HG02588 (cell line): ENCODE measurements around the gene TRIM32.
"Not testable (repeated sequence)": the region's sequence is repeated elsewhere in the genome, so short reads cannot be mapped to it uniquely, and the experiment has no call there.

Source experiments
- ATAC-seq: cut with Tn5 transposase; IDR thresholded peaks from one replicate; pipeline ENCODE4 v1.9.1; 2021; ENCODE audit warnings: mild to moderate bottlenecking, moderate library complexity; ENCODE audit not compliant: unreplicated experiment

The TRIM32 gene

GRCh38 chr9:116674210-116674980 lies 12.7 kb upstream of the TRIM32 start:
- no peak for ATAC-seq

DNA sequence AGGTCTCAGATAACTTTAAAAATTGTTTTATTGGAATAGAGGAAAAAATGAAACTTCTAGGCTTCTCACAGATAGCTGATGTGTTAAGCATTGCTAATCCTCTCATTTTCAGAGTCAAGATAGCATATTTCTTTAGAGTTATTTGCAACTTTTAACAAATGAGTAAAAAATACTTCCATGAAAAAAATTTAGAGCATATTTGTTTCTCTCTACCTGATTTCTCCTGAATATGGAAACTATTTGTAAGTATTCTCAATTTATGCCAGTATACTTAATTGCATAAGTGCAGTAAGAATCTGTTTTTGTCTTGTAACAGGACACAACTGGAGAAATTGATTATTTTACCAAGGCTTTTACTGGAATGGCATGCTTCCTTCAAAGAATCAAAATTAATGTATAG lies 3.6 kb upstream of the TRIM32 start:
- no peak for ATAC-seq

GRCh38 chr9:116685166-116685565 lies 1.9 kb upstream of the TRIM32 start:
- ATAC-seq: no peak

GRCh38 chr9:116686135-116686534 lies 970 bp upstream of the TRIM32 start:
- ATAC-seq: no peak

GRCh38 chr9:116686693-116687073 lies 422 bp upstream of the TRIM32 start:
- peak; percentile 43 for ATAC-seq

GRCh38 chr9:116687754-116688135 lies 640 bp downstream of the TRIM32 start:
- no peak for ATAC-seq

DNA sequence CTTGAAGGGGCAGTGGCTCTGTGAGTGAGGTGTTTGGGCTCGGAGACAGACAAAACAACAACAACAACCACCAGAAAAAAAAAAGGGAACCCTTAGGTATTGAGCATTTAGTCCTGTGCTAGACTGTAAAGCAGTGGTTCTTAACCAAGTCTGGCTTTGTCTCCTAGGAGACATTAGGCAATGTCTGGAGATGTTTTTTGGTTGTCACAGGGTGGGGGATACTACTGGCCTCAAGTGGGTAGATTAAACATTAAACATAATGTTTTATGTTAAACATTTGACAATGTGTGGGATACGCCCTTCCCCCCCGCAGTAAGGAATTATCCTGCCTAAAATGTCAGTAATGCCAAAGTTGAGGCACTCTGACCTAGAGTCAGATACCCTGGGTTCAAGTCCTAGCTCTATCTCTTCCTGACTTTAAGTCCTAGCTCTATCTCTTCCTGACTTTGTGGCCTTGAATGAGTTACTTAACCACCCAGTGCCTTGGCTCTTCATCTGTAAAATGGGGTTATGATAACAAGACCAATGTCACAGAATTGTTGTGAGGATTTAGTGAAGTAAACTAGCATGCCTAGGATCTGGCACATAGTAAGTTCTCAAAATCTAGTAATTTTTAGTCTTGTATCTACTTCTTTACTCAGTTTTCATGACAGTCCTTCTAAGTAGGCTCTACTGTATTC lies 1.8 kb downstream of the TRIM32 start:
- ATAC-seq: no peak

DNA sequence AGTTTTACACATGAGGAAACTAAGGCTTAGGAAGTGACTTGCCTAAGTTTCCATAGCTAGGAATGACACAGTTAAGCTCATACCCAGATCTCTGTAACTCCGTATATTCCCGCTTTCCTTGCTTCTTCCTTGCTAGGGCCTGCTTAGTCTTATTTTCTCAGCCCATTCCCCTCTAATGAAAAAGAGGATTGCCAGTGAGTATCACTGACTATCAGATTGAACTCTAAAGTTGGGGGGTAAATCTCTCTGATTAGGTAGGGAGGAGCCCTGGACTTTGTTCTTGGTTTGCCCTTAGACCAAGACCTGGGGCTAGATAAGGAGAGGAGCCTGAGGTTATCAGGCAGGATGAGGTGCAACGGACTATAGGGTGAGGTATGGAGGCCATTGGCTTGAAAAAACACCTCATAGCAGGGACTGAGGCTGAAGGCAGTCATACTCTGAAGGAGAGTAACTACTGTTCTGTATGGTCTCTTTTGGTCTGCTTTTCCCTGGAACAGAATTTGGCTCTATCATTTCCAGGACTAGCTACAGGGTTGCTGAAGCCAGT lies 2.5 kb downstream of the TRIM32 start:
- ATAC-seq: no peak

DNA sequence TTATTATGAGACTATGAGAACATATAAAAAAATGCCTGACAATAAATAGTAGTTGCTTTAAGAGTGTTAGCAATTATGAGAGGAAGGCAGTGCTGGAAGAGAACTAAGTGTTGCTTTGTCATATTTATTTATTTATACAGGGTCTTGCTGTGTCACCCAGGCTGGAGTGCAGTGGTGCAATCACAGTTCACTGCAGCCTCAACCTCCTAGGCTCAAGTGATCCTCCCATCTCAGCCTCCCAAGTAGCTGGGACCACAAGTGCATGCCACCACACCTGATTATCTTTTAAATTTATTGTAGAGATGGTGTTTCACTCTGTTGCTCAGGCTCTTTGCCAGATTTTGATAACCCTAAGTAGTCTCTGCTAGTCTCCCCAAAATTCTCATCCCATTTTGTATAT lies 3.7 kb downstream of the TRIM32 start:
- not testable (repeated sequence) for ATAC-seq

GRCh38 chr9:116691607-116692006 lies 4.5 kb downstream of the TRIM32 start:
- no peak for ATAC-seq

- ATAC-seq: no peak
These were observed 5.5 kb downstream of the TRIM32 start for GRCh38 chr9:116692616-116693015.

DNA sequence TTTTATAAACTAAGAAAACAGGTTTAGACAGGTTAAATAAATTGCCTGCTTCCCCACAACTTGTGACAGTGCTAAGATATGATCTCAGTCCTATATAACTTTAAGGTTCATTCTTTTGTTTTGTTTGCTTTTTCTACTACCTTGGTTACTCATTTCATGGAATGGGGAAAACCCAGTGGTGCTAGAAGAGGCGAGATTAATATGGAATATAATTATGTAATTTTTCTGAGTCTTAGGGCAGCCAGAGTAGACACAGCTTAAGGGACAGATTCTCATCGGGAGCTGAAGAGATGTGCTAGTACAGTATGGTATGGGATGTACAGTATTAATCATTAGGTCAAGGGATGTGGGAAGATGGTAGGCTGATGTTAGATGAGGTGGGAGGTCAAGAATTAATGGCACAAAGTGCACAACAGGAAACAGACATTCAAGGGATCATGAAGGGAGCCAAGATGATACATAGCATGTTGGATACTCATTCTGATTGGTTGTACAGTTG lies 6.2 kb downstream of the TRIM32 start:
- no peak for ATAC-seq

- ATAC-seq: no peak
These were observed 7.7 kb downstream of the TRIM32 start for GRCh38 chr9:116694785-116695291.

GRCh38 chr9:116695438-116695837 lies 8.3 kb downstream of the TRIM32 start:
- ATAC-seq: no peak

- no peak for ATAC-seq
These were observed 10.3 kb downstream of the TRIM32 start for GRCh38 chr9:116697362-116697761.

GRCh38 chr9:116697887-116698286 lies 10.8 kb downstream of the TRIM32 start:
- no peak for ATAC-seq

- ATAC-seq: no peak
These were observed 13.2 kb downstream of the TRIM32 start for GRCh38 chr9:116700279-116700678.

DNA sequence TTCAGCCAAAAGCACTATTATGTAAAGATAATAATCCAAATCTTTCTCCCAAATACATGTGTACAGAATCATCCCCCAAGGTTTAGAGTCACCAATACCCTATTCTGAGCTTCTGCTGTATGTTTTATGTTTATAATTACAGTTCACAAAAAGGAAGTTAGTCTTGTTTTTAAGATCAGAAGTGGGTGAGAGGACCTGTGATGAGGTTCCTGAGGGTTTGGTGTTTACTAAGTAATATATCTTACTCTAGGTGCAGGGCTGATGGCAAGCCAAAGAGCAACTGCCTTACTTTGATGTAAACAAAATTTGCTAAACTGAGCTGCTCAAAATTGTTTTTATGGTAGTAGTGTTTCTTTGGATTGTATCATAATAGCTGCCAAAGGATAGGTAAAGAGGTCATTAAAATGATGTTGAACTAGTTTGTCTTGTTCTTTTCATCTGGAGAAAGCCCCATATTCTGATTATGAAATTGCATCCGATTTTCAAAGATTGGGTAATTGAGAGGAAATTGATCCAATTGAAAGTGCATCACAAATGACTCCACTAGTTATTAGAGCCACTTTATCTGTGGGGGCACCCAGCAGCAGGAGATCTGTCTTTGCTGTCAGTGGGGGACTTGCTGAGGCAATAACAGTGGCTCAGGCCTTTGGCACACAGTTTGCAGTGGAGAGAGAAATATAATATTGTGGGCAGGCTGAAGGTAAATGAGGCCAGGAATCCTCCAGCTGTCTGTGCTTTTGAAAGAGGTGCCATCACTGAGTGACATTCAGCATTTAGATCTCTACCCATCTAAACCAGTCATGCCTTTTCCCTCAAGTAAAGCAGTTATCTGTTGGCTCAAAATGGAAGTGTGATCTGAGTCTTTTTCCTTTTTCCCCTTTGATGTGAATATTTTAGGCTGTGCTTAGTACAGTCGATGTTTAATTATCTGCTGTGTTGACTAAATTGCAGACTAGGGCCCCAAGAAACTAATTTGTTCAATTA lies 14.1 kb downstream of the TRIM32 start:
- no peak for ATAC-seq

DNA sequence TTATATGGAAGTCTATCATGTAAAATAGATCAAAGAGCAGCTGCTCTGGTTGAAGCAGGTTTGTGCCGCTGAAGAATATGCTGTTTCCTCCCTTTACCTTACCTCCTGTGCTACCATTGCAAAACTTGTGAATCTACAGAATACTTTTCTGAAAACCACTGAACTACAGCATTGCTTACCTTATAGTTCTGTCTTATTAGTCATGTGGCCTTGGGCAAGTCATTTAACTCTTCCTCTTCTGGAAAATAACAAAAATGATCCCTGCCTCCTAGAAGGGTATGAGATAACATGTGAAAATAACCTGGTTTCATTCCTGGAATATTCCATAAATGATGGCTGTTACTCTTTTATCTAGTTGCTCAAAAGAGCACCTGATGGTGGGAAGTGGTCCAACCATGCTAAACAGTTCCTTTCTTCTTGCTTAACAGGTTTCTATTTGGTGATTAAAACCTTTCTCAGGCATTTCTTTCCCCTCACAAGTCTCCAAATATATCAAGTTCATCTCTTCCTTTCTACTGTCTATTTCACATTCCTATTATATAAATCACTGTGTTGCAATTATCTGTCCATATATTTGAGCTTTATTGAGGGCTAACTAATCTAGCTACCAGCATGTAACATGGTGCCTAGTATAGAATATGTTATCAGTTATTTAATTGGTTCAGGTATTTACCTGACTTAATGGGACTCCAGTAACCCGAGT lies 15.0 kb downstream of the TRIM32 start:
- no peak for ATAC-seq

DNA sequence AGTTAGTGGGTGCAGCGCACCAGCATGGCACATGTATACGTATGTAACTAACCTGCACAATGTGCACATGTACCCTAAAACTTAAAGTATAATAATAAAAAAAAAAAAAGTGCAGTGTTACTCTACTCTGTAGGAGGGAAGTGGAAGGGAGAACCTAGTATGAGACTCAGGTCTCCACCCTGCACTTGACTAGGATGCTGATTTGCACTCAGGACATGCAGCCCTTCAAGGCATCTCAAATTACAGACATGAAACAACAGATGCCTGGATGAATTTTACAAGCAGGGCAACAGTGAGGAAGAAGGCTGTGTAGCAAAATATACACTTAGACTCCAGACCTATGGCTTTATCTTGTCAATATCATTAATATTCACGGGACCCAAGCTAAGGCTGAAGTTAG lies 16.5 kb downstream of the TRIM32 start:
- ATAC-seq: no peak
